Uterine smooth muscle cell (primary cell): ENCODE measurements around the gene GOLGA8M. TPM values are rescaled to one million over a fixed set of nuclear protein-coding genes. Genes with fewer than 3 reads are reported as not detected.

ENCODE experiments used
- total RNA-seq: library from RNA; depleted of rRNA; stranded (reverse); fragments of >200 nt; gene quantifications from 2 replicates; pipeline ENCODE4 v1.2.3, GENCODE V29; 2014

Gene GOLGA8M
- 0.44 and 2.5 TPM in 2 replicates for total RNA-seq

GRCh38 chr15:28712270-28712669 is at the start of gene GOLGA8M:
TSS of gene GOLGA8M (minus strand) at chr15:28712421. CDS start at chr15:28712323, 98 bp downstream.

Other genes with a start within 250 kb of the GOLGA8M start
- not detected in 2 replicates for gene GOLGA8G, start 179.4 kb downstream of the GOLGA8M start, total RNA-seq
- gene GOLGA6L25, start 158.9 kb downstream of the GOLGA8M start, total RNA-seq, result not detected in 2 replicates
- gene GOLGA6L7, start 136.2 kb upstream of the GOLGA8M start, total RNA-seq, result not detected in 2 replicates
- gene APBA2, start 173.6 kb upstream of the GOLGA8M start, total RNA-seq, result 2.9 and 10.7 TPM in 2 replicates